HG02840 (cell line): ENCODE results near the gene TMIGD2.
"Not testable (repeated sequence)": the region's sequence is repeated elsewhere in the genome, so short reads cannot be mapped to it uniquely, and the experiment has no call there.

Experiments
- ATAC-seq: cut with Tn5 transposase; IDR thresholded peaks from one replicate; pipeline ENCODE4 v1.9.1; 2021; ENCODE audit warnings: mild to moderate bottlenecking, moderate library complexity, moderate number of reproducible peaks; ENCODE audit not compliant: unreplicated experiment, low FRiP score

TMIGD2 gene

GRCh38 chr19:4302243-4302640 lies at the start of gene TMIGD2:
TSS of gene TMIGD2 (minus strand) at chr19:4302389. CDS start at chr19:4302385, 4 bp downstream.
- no peak for ATAC-seq

GRCh38 chr19:4350726-4351125 lies 48.5 kb upstream of the TMIGD2 start:
- ATAC-seq: no peak

GRCh38 chr19:4350111-4350510 lies 47.9 kb upstream of the TMIGD2 start:
- ATAC-seq: no peak

DNA sequence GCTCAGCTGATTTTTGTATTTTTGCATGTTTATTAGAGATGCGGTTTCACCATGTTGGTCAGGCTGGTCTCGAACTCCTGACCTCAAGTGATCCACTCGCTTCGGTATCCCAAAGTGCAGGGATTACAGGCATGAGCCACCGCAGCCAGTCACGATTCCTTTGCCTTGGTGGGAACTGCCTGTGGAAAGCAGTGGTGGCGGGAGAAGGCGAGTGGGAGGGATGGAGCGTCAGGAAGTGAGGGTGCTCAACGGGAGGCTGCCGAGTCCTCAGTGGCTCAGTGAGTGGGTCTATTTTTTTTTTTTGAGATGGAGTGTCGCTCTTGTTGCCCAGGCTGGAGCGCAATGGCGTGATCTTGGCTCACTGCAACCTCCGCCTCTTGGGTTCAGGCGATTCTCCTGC lies 47.0 kb upstream of the TMIGD2 start:
- ATAC-seq: not testable (repeated sequence)

DNA sequence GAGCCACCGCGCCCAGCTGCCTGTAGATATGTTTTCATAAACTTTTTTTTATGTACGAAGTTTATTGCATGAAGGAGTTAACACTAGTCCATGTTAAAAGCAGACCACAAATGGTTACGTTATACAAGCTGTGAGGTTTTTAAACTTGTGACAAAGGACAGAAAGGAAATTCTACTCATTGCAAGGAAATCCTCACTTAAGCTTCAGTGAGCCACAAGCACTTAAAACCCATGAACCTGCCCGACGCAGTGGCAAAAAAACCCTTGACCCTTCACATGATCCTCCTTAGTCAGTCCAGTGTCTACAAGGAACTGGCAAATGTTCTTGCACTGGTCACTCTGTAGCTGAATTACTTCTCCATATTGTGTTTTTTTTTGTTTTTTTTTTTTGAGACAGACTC lies 45.3 kb upstream of the TMIGD2 start:
- ATAC-seq: no peak

DNA sequence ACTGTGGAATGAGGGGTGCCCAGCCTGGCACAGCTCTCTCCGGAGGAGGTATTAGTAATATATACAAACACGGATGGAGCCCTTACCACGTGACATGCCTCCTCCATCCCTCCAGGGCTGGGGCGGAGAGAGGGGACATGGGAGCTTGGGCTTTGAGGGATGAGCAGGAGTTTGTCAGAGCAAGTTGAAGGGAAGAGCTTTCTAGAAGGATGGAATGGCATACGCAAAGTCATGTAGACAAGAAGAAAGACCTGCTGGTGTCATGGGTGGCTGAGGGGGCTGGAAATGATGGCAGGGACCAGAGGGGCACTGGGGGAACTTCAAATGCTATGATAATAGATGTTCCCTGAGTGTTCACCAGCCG lies 43.8 kb upstream of the TMIGD2 start:
- ATAC-seq: no peak

GRCh38 chr19:4345342-4346019 lies 43.3 kb upstream of the TMIGD2 start:
- ATAC-seq: no peak

- ATAC-seq: peak; percentile 41
These were observed 41.5 kb upstream of the TMIGD2 start, which contains the start of gene MPND for GRCh38 chr19:4343370-4344307. TSS of gene MPND (plus strand) at chr19:4343562. CDS start at chr19:4343594, 32 bp downstream.

GRCh38 chr19:4342615-4343369 lies 40.6 kb upstream of the TMIGD2 start:
- ATAC-seq: peak; percentile 83

GRCh38 chr19:4342314-4342614 lies 40.1 kb upstream of the TMIGD2 start:
- no peak for ATAC-seq

GRCh38 chr19:4338441-4339355 lies 36.5 kb upstream of the TMIGD2 start, which contains the start of gene STAP2:
TSS of gene STAP2 (minus strand) at chr19:4338827. CDS start at chr19:4338753, 74 bp downstream.
- no peak for ATAC-seq

DNA sequence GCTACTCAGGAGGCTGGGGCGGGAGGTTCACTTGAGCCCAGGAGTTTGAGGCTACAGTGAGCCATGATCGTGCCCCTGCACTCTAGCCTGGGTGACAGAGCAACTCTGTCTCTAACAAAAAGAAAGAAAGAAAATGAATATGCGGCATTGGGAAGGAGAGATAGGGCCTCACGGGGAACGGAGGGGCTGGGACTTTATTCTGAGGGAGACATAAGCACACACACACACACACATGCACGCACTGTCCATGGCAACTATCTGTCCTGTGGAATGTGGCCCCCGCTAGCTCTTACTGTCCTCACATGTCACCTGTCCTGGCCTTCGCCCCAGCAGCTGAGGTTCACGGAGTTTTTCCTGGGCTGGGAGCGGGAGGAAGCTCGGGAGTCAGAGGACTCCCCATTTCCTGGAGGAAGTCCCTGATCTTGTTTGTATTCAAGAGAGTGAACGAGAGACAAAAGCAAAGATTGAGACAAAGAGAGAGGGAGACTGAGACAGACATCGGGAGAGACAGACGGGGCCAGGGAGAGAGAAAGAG lies 35.8 kb upstream of the TMIGD2 start:
- no peak for ATAC-seq

DNA sequence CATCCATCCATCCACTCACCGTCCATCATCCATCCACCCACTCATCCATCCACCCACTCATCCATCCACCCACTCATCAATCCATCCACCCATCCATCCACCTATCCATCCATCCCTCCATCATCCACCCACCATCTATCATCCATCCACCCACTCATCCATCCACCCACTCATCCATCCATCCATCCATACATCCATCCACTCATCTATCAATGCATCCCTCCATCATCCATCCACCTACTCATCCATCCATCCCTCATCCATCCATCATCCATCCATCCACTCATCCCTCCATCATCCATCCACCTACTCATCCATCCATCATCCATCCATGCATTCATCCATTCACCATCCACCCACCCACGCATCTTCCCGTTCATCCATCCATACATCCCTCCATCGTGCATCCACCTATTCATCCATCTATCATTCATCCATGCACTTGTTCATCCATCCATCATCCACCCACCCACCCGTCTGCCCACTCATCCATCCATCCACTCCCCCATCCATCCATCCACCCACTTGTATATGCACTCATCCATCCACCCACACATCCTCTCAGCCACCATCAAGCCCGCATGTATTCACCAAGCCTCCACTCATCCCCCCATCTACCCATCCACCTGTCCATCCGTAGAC lies 32.9 kb upstream of the TMIGD2 start:
- no peak for ATAC-seq

DNA sequence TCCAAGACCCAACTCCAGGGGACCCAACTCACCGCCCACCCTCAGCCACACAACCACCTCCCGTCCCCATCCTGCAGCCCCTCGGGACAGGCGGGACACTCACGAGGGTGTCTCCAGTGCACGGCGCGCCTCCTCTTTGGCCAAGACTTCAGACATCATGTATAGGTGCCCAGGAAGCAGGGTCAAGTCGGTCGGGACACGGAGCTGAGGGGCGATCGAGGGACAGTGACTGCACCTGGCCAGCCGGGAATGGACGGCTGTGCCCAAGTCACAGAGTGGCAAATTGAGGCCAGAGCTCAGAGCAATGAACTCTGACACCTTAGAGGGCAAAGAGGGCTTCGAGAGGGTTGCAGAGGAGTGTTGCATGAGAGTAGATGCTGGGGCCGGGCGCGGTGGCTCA lies 27.7 kb upstream of the TMIGD2 start:
- ATAC-seq: no peak

DNA sequence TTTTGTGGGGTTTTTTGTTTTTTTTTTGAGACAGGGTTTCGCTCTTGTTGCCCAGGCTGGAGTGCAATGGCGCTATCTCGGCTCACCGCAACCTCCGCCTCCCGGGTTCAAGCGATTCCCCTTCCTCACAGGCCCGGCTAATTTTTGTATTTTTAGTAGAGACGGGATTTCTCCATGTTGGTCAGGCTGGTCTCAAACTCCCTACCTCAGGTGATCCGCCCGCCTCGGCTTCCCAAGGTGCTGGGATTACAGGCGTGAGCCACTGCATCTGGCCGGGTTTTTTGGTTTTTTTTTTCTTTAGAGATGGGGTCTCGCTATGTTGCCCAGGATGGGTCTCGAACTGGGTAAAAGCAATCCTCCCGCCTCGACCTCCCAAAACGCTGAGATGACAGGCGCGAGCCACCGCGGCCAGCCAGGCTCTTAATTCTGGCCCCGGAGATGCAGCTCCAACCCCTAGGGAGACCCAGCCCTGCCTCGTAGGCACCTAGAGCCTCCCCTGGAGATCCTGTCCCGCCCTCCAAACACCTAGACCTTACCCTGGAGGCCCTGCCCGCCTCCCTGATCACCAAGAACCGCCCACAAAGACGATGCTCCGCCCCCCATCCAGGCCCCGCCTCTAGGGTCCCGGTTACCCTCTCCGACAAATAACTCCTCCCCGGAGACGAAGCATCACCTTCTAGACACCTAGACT lies 26.9 kb upstream of the TMIGD2 start:
- not testable (repeated sequence) for ATAC-seq

GRCh38 chr19:4328243-4328990 lies 26.2 kb upstream of the TMIGD2 start:
- peak; percentile 73 for ATAC-seq

DNA sequence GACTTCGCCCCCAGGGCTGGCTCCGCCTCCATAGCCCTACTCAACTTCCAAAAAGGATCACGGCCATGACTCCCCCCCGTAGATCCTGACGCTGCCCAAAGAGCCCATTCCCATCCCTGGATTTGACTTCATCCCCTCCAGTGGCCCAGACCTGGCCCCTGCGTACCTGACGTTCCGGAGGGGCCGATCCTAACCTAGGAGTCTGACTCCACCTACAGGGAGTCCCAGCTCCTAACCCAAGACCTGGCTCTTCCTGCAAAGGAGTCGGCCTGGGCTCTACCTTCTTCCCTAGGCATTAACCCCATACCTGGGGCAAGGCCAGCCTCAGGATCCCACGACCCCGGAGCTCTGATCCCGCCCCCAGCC lies 25.7 kb upstream of the TMIGD2 start:
- peak; percentile 7 for ATAC-seq
